ENCODE measurements around the gene TIMMDC1. TPM values are rescaled to one million over a fixed set of nuclear protein-coding genes. Genes with fewer than 3 reads are reported as not detected.
A peak's percentile ranks its signal among the peaks of the same experiment; 100 is the strongest.

The TIMMDC1 gene
- total RNA-seq, 2 donors from 2014 or later, result 190 to 200 TPM

GRCh38 chr3:119506631-119507030 is 8.3 kb downstream of the TIMMDC1 start:
- intact Hi-C loops (cut with DNase I), result no loop called here
- ATAC-seq, result no peak
- DNase-seq, result no peak

- no peak for DNase-seq
- intact Hi-C loops (cut with DNase I), result no loop called here
- ATAC-seq, result no peak
Observed at GRCh38 chr3:119507404-119507803, 9.1 kb downstream of the TIMMDC1 start.

- ATAC-seq (no peak), DNase-seq (no peak)
- intact Hi-C loops (cut with DNase I), result no loop called here
Observed at GRCh38 chr3:119508172-119508845, 10.0 kb downstream of the TIMMDC1 start.

- ATAC-seq, result no peak
- intact Hi-C loops (cut with DNase I), result no loop called here
- DNase-seq, result no peak
Observed at GRCh38 chr3:119510690-119511089, 12.3 kb downstream of the TIMMDC1 start.

GRCh38 chr3:119514637-119515036 is 16.3 kb downstream of the TIMMDC1 start:
- no peak for ATAC-seq
- intact Hi-C loops (cut with DNase I), result no loop called here
- no peak for DNase-seq

DNA sequence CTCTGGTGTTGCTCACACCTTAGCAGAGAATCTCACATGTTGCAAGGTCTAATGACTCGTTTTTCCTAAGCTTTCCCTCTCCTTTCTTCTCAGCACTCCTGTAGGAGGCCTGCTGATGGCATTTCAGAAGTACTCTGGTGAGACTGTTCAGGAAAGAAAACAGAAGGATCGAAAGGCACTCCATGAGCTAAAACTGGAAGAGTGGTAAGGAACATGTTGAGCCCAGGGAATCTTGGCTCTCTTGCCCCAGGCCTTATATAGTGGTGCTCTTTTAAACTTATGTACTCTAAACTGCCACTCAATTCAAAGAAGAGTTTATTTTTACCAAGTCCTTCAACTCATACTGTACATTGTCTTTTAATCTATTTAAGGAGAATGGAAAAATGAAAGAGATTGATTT is 18.8 kb downstream of the TIMMDC1 start:
- no peak for DNase-seq
- ATAC-seq, result peak; percentile 84 to 93
- intact Hi-C loops (cut with DNase I), result no loop called here

- ATAC-seq (no peak), DNase-seq (no peak)
- intact Hi-C loops (cut with DNase I), result no loop called here
Observed at GRCh38 chr3:119518026-119518425, 19.7 kb downstream of the TIMMDC1 start.

- intact Hi-C loops (cut with DNase I), result loop anchor here in 1 of 2 donors (5.0 kb wide), 1 partner anchor 157 kb away; no protein-coding TSS in a partner anchor
- DNase-seq (no peak), ATAC-seq (peak in 1 of 2 donors; percentile 32)
Observed at GRCh38 chr3:119524931-119525662, 26.8 kb downstream of the TIMMDC1 start.

- intact Hi-C loops (cut with DNase I), result no loop called here
- DNase-seq, result no peak
- ATAC-seq, result no peak
Observed at GRCh38 chr3:119527714-119528113, 29.4 kb downstream of the TIMMDC1 start.

DNA sequence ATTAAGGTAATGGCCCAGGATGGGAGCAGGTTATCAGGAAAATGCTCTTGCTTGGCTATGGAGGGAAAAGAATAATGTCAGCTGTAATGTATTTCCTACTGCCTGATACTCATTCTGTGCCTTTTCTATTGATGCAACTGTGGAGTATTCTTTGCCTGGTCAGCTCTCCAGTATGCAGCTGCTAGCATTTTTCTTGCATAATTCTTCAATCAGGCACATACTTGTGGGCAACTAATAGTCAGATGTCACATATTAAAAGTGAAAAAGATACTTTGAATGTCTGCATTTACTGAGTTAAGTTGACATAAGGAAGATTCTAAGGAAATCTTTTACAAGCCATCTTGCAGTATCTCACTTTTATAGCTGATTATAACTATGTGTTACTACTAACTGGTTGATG is 31.5 kb downstream of the TIMMDC1 start:
- DNase-seq, result no peak
- intact Hi-C loops (cut with DNase I), result no loop called here
- no peak for ATAC-seq

DNA sequence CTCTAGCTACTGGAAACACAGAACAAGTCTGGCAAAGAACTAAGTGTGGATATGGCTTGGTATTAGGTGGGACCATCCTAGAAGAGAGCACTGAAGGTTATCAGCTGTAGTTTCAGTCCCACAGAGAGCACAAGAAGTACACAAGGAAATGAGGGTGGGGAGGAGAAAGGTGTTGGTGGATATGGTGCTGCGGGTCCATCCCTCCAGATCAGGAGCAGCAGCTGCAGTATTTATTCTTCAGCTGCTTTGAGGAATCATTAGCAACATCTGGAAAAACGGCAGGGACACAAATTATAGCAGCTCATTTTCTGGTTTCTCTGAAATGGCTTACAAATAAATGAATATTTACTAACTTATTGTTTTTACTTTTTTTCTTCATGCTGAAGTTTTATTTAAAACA is 32.1 kb downstream of the TIMMDC1 start:
- DNase-seq (no peak), ATAC-seq (no peak)
- intact Hi-C loops (cut with DNase I), result no loop called here

DNA sequence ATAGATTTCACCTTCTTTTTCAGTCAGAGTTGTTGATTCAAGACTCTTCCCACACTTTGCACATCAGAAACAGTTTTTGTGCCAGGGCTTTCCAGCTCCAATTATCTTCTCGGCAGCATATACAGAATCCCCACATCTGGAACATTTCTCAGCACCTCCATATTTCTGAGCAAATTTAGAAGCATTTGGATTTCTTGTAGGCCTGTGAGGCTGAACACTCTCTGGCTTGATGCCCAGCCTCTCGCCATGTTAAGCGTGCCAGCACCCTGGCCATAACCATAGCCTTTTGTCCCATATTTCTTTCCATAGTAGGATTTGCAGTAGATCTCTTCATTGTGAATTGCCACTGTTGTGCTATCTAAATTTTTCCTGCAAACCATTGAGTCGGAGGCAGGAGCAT is 32.8 kb downstream of the TIMMDC1 start:
- ATAC-seq, result no peak
- no peak for DNase-seq
- intact Hi-C loops (cut with DNase I), result no loop called here

DNA sequence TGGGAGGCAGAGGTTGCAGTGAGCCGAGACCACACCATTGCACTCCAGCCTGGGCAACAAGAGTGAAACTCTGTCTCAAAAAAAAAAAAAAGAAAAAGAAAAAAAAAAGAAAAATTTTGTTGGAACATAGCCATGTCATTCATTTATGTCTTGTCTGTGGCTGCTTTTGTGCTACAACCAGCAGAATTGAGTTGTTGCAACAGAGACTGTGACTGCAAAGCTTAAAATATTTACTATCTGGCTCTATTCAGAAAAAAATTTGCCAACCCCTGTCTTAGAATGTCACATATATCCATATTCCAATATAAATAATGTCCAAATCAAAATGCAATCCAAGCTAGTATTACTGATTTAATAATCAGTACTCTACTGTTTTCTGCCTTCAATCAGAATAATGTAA is 35.9 kb downstream of the TIMMDC1 start:
- intact Hi-C loops (cut with DNase I), result no loop called here
- DNase-seq (no peak), ATAC-seq (no peak)

- intact Hi-C loops (cut with DNase I), result no loop called here
- ATAC-seq (no peak), DNase-seq (no peak)
Observed at GRCh38 chr3:119536757-119537156, 38.4 kb downstream of the TIMMDC1 start.

DNA sequence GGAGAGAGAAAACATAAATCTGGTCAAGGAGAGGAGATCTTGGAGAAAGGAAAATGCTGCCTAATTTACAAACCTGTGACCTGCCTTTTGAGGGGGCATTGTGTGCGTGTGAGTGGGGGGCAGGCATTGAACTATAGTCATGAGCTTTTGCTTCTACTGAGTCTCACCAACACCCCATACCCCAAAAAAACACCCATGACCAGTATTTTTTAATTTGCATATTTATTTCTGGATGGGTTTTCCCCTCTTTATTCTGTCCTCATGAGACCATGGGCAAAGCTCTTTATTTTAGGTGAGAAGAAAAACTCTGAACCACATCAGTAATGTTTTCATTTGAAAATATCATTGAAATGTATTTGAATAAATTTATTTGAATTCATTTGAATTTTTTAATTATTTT is 40.4 kb downstream of the TIMMDC1 start:
- ATAC-seq, result no peak
- DNase-seq, result no peak
- intact Hi-C loops (cut with DNase I), result no loop called here

- no peak for DNase-seq
- no peak for ATAC-seq
- intact Hi-C loops (cut with DNase I), result no loop called here
Observed at GRCh38 chr3:119541547-119541946, 43.2 kb downstream of the TIMMDC1 start.

- DNase-seq, result no peak
- ATAC-seq, result no peak
- intact Hi-C loops (cut with DNase I), result no loop called here
Observed at GRCh38 chr3:119542168-119542767, 43.9 kb downstream of the TIMMDC1 start.

DNA sequence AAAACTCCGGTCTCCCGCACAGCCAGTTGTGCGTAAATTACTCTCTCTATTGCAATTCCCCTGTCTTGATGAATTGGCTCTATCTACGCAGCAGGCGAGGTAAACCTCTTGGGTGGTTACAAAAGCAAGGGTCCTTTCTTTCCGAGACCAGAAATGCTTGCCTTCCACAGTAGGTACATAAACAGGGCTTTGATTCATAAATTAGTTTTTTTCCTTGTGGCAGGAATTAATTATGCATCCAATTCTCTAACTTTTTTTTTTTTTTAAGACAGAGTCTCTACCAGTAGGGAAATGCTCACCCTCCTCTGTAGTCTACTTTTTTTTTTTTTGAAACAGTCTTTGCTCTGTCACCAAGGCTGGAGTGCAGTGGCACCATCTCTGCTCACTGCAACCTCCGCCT is 44.8 kb downstream of the TIMMDC1 start:
- intact Hi-C loops (cut with DNase I), result no loop called here
- DNase-seq (no peak), ATAC-seq (no peak)

DNA sequence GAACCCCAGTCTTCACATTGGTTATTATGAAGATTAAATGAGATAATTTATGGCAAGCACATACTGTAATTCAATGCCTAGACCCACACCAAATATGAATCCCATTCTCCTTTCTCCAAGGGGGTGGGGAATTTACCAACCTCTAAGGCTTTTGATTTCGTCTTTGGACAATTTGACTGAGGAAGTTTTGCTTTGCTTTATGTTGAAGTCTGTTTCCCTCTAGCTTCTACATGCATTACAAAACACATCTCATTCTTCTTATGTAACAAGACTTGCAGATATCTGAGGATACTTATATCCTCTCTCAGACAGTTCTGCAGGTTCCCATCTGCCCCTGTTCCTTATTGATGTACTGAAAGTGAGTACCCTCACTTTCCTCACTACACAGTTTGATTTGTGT is 48.9 kb downstream of the TIMMDC1 start:
- intact Hi-C loops (cut with DNase I), result no loop called here
- DNase-seq, result no peak
- no peak for ATAC-seq

DNA sequence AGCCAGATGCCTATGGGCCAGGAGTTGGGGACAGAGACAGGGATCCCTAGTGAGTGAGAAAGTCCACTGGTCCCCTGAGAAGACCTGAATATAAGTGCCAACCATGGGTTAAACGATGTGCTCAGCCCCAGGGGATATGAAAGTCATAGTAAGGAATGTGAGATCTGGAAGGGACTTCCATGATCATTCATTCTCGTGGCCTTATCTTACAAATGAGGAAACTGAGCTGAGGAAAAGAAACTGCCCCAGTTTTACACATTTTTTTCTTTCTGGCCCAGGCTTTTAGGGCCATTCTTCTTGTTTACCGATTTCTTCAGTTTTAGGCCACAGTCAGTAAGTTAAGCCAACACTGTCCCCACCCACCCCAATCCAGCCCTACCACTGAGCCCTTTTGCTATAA is 50.0 kb downstream of the TIMMDC1 start:
- no peak for ATAC-seq
- DNase-seq, result no peak
- intact Hi-C loops (cut with DNase I), result no loop called here
